NCI-H345 treated with DMSO at 0.1 percent for 48 hours (cell line): ENCODE results near the gene SCNM1.
A peak's percentile ranks its signal among the peaks of the same experiment; 100 is the strongest.
"Not testable (repeated sequence)": the region's sequence is repeated elsewhere in the genome, so short reads cannot be mapped to it uniquely, and the experiment has no call there.

Source experiments
- DNase-seq: peaks from one replicate; lab custom pipeline; 2025; ENCODE audit not compliant: unreplicated experiment; lab: John Stamatoyannopoulos, UW

The SCNM1 gene

GRCh38 chr1:151192047-151192446, 26.1 kb downstream of the SCNM1 start:
- no peak for DNase-seq

- DNase-seq, result no peak
These were observed 27.4 kb downstream of the SCNM1 start for GRCh38 chr1:151193304-151193703.

GRCh38 chr1:151193856-151194255, 27.9 kb downstream of the SCNM1 start:
- DNase-seq, result no peak

DNA sequence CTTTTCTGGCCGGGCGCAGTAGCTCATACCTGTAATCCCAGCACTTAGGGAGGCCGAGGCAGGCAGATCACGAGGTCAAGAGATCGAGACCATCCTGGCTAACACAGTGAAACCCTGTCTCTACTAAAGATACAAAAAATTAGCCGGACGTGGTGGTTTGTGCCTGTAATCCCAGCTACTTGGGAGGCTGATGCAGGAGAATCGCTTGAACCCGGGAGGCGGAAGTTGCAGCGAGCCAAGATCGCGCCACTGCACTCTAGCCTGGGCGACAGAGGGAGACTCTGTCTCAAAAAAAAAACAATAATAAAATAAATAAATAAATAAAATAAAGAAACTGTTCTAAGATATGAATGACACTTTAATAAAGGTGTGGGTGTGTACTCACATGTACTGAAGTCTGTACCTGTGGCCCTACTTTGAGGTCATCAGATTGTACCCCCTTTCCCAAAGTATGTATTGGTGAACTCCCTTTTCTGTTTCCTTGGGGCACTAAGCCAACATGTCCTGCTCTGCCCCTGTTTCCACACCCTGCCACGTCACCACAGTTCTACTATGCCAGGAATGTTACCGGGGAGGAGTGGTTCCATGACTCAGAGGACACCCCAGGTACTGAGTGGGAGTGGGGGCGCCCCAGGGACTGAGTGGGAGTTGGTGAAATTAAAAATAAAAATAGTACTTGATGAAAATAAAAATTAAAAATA, 29.1 kb downstream of the SCNM1 start:
- not testable (repeated sequence) for DNase-seq

GRCh38 chr1:151196292-151196800, 30.4 kb downstream of the SCNM1 start:
- DNase-seq, result peak; percentile 97

- peak; percentile 96 for DNase-seq
These were observed 31.9 kb downstream of the SCNM1 start for GRCh38 chr1:151197863-151198253.

- peak; percentile 100 for DNase-seq
These were observed 32.5 kb downstream of the SCNM1 start, which contains the start of gene PIP5K1A for GRCh38 chr1:151198254-151199127. Gene PIP5K1A, plus strand, starts transcription at chr1:151198552. Its CDS starts 445 bp downstream, at chr1:151198997.

GRCh38 chr1:151199873-151200581, 34.1 kb downstream of the SCNM1 start:
- no peak for DNase-seq

- not testable (repeated sequence) for DNase-seq
These were observed 39.5 kb downstream of the SCNM1 start for GRCh38 chr1:151205381-151205965.

DNA sequence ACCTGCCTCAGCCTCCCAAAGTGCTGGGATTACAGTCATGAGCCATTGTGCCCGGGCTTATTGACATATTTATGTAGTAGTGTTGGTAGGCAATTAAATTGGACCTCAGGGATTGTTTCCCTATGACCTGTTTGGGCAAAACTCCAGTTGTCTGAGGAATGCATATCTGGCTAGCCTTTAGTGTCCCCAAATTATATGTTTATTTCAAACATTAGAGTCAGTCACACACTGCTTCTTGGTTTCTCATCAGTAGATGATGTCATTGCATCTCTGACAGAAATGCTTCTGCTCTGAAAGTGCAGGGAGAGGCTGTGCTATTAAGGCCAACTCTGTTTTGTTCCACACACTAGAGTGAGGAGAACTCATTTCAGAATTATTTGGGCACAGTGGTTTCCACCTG, 44.9 kb downstream of the SCNM1 start:
- DNase-seq, result no peak

DNA sequence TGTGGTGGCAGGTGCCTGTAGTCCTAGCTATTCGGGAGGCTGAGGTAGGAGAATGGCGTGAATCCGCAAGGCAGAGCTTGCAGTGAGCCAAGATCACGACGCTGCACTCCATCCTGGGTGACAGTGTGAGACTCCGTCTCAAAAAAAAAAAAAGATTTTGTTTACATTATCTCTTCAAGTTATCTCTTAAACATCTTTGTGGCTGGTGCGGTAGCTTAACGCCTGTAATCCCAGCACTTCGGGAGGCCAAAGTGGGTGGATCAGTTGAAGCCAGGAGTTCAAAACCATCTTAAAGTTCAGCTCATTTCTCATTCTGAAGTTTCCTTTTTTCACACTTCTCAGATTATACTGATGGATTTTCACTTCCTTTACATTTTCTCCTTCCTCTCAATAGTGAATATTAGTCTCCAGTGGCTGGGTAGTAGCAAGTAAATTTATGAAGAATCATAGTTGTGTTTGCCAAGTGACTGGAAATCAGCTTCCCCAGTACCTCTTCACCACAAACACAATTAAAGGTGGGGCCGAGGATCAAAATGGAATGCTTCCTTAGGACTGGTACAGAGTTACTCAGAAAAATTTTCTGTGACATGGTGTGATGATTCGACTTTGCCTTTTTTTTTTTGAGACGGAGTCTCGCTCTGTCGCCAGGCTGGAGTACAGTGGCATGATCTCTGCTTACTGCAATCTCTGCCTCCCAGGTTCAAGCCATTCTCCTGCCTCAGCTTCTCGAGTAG, 46.2 kb downstream of the SCNM1 start:
- no peak for DNase-seq

DNA sequence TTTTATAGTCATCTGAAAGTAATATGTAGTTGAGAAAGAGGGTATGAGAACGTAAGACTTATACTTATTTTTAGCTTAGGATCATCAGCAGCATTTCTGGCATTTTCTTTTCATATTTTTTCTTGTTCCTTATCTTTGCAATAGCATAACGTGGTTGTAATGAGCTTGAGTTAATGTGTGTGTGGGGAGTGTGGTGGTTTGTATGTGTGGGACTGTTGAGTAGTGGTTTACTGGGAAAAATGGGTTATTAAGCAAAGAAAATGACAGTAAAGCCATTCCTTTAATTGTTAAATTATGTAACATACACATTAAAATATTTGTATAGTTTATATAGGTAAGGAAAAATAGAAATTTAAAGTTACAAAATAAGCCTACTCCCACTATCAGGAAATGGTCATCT, 47.6 kb downstream of the SCNM1 start:
- no peak for DNase-seq
